ENCODE measurements around the gene MED13L.

The MED13L gene

GRCh38 chr12:116273813-116274550 lies 3.5 kb downstream of the MED13L start:
- no peaks in the 10 kb centered on the region for H3K9me3 ChIP-seq (ENCODE audit: control insufficient read depth, low read length)
- peak overlapping the region; percentile 89 for H3K4me3 ChIP-seq (ENCODE audit: low read length)
- peak overlapping the region; percentile 95 for H3K9ac ChIP-seq (ENCODE audit: low read length)
- H3K36me3 ChIP-seq (ENCODE audit: control insufficient read depth, insufficient read depth, low read length, severe bottlenecking): no peaks in the 10 kb centered on the region
- H3K27me3 ChIP-seq (replicated peaks; ENCODE audit: control insufficient read depth, insufficient read depth, low read length): no peaks in the 10 kb centered on the region
- peak; percentile 29 for DNase-seq (ENCODE audit: low read depth)
- H3K4me1 ChIP-seq (ENCODE audit: control insufficient read depth, insufficient read depth, low read length): peaks cover 25% of the 10 kb centered on the region

GRCh38 chr12:116267948-116268347 lies 9.5 kb downstream of the MED13L start:
- peaks cover 54% of the 10 kb centered on the region for H3K4me1 ChIP-seq (ENCODE audit: control insufficient read depth, insufficient read depth, low read length)
- no peaks in the 10 kb centered on the region for H3K27me3 ChIP-seq (replicated peaks; ENCODE audit: control insufficient read depth, insufficient read depth, low read length)
- DNase-seq (ENCODE audit: low read depth): no peak

GRCh38 chr12:116266631-116267349 lies 10.7 kb downstream of the MED13L start:
- Histone ChIP-seq H3K4me3 (ENCODE audit: low read length) (peak overlapping the region; percentile 59), H3K9me3 (ENCODE audit: control insufficient read depth, low read length) (no peaks in the 10 kb centered on the region), H3K4me1 (ENCODE audit: control insufficient read depth, insufficient read depth, low read length) (peaks cover 60% of the 10 kb centered on the region), H3K9ac (ENCODE audit: low read length) (peak overlapping the region; percentile 27), H3K36me3 (ENCODE audit: control insufficient read depth, insufficient read depth, low read length, severe bottlenecking) (no peaks in the 10 kb centered on the region), H3K27me3 (replicated peaks; ENCODE audit: control insufficient read depth, insufficient read depth, low read length) (no peaks in the 10 kb centered on the region)
- no peak for DNase-seq (ENCODE audit: low read depth)

More at GRCh38 chr12:116267948-116268347, 9.5 kb downstream of the MED13L start:
- H3K36me3 ChIP-seq (ENCODE audit: control insufficient read depth, insufficient read depth, low read length, severe bottlenecking): no peaks in the 10 kb centered on the region
- no peaks in the 10 kb centered on the region for H3K9me3 ChIP-seq (ENCODE audit: control insufficient read depth, low read length)
- no peak overlapping the region for H3K9ac ChIP-seq (ENCODE audit: low read length)
- no peak overlapping the region for H3K4me3 ChIP-seq (ENCODE audit: low read length)

DNA sequence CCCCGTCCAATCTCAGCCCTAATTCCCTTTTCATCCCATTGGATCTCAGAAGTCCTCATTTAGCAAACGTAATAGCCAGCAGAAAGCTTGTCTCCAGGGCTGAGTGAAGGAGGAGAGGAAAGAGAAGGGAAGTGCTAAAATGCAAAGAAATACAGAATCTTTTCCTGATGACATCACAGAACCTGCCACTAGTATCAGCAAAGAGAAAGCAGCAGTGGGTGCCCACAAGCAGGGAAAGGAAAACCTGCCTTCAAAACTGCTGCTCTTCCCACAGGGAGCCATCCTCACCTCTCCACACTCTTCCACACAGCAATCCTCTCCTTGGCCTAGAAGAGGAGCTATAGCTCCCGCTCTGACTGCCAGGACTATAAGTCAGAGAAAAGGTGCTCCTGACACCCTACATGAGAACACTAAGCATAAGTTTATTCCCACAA lies 11.3 kb downstream of the MED13L start:
- no peaks in the 10 kb centered on the region for H3K27me3 ChIP-seq (replicated peaks; ENCODE audit: control insufficient read depth, insufficient read depth, low read length)
- no peaks in the 10 kb centered on the region for H3K9me3 ChIP-seq (ENCODE audit: control insufficient read depth, low read length)
- H3K9ac ChIP-seq (ENCODE audit: low read length): peak overlapping the region; percentile 27
- H3K4me3 ChIP-seq (ENCODE audit: low read length): peak overlapping the region; percentile 59
- H3K36me3 ChIP-seq (ENCODE audit: control insufficient read depth, insufficient read depth, low read length, severe bottlenecking): no peaks in the 10 kb centered on the region
- H3K4me1 ChIP-seq (ENCODE audit: control insufficient read depth, insufficient read depth, low read length): peaks cover 66% of the 10 kb centered on the region
- peak; percentile 24 for DNase-seq (ENCODE audit: low read depth)

- Histone ChIP-seq H3K27me3 (replicated peaks; ENCODE audit: control insufficient read depth, insufficient read depth, low read length) (no peaks in the 10 kb centered on the region), H3K9me3 (ENCODE audit: control insufficient read depth, low read length) (no peaks in the 10 kb centered on the region), H3K4me3 (ENCODE audit: low read length) (peak overlapping the region; percentile 59), H3K4me1 (ENCODE audit: control insufficient read depth, insufficient read depth, low read length) (peaks cover 67% of the 10 kb centered on the region), H3K36me3 (ENCODE audit: control insufficient read depth, insufficient read depth, low read length, severe bottlenecking) (no peaks in the 10 kb centered on the region), H3K9ac (ENCODE audit: low read length) (peak overlapping the region; percentile 27)
- DNase-seq (ENCODE audit: low read depth): no peak
These were observed 11.9 kb downstream of the MED13L start for GRCh38 chr12:116265351-116266147.

DNA sequence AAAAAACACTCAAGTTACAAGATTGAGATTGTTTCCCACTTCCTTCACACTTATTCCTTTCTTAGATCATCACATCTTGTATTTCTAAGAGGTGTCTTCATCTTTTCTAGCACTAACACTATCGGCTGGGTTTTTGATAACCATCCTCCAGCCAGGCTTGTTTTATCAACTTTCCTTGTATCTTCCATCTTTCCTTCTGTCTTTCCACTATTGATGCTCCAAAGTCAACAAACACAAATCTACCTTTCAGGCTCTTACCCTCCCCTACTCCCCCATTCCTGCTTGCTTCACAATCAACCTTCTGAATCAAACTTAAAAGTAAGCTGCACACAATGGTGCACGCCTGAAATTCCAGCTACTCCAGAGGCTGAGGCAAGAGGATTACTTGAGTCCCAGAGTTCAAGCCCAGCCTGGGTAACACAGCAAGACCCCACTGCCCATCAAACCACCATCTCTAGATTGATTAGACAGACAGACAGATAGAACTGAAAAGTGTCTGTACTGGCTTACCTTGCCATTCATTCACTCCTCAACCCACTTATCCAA lies 12.9 kb downstream of the MED13L start:
- Histone ChIP-seq H3K36me3 (ENCODE audit: control insufficient read depth, insufficient read depth, low read length, severe bottlenecking) (no peaks in the 10 kb centered on the region), H3K9ac (ENCODE audit: low read length) (peak overlapping the region; percentile 13), H3K27me3 (replicated peaks; ENCODE audit: control insufficient read depth, insufficient read depth, low read length) (no peaks in the 10 kb centered on the region), H3K4me1 (ENCODE audit: control insufficient read depth, insufficient read depth, low read length) (peaks cover 72% of the 10 kb centered on the region), H3K9me3 (ENCODE audit: control insufficient read depth, low read length) (no peaks in the 10 kb centered on the region), H3K4me3 (ENCODE audit: low read length) (peak overlapping the region; percentile 59)
- no peak for DNase-seq (ENCODE audit: low read depth)

GRCh38 chr12:116263844-116264243 lies 13.6 kb downstream of the MED13L start:
- Histone ChIP-seq H3K36me3 (ENCODE audit: control insufficient read depth, insufficient read depth, low read length, severe bottlenecking) (no peaks in the 10 kb centered on the region), H3K9me3 (ENCODE audit: control insufficient read depth, low read length) (no peaks in the 10 kb centered on the region), H3K27me3 (replicated peaks; ENCODE audit: control insufficient read depth, insufficient read depth, low read length) (no peaks in the 10 kb centered on the region), H3K4me1 (ENCODE audit: control insufficient read depth, insufficient read depth, low read length) (peaks cover 75% of the 10 kb centered on the region), H3K4me3 (ENCODE audit: low read length) (no peak overlapping the region), H3K9ac (ENCODE audit: low read length) (no peak overlapping the region)
- peak; percentile 45 for DNase-seq (ENCODE audit: low read depth)

- Histone ChIP-seq H3K4me3 (ENCODE audit: low read length) (no peak overlapping the region), H3K9me3 (ENCODE audit: control insufficient read depth, low read length) (no peaks in the 10 kb centered on the region), H3K9ac (ENCODE audit: low read length) (no peak overlapping the region), H3K27me3 (replicated peaks; ENCODE audit: control insufficient read depth, insufficient read depth, low read length) (no peaks in the 10 kb centered on the region), H3K4me1 (ENCODE audit: control insufficient read depth, insufficient read depth, low read length) (peaks cover 75% of the 10 kb centered on the region), H3K36me3 (ENCODE audit: control insufficient read depth, insufficient read depth, low read length, severe bottlenecking) (no peaks in the 10 kb centered on the region)
- DNase-seq (ENCODE audit: low read depth): no peak
These were observed 14.1 kb downstream of the MED13L start for GRCh38 chr12:116263431-116263830.

GRCh38 chr12:116262741-116263140 lies 14.8 kb downstream of the MED13L start:
- Histone ChIP-seq H3K27me3 (replicated peaks; ENCODE audit: control insufficient read depth, insufficient read depth, low read length) (no peaks in the 10 kb centered on the region), H3K4me1 (ENCODE audit: control insufficient read depth, insufficient read depth, low read length) (peaks cover 70% of the 10 kb centered on the region), H3K36me3 (ENCODE audit: control insufficient read depth, insufficient read depth, low read length, severe bottlenecking) (no peaks in the 10 kb centered on the region), H3K4me3 (ENCODE audit: low read length) (no peak overlapping the region), H3K9ac (ENCODE audit: low read length) (no peak overlapping the region), H3K9me3 (ENCODE audit: control insufficient read depth, low read length) (no peaks in the 10 kb centered on the region)
- DNase-seq (ENCODE audit: low read depth): no peak

DNA sequence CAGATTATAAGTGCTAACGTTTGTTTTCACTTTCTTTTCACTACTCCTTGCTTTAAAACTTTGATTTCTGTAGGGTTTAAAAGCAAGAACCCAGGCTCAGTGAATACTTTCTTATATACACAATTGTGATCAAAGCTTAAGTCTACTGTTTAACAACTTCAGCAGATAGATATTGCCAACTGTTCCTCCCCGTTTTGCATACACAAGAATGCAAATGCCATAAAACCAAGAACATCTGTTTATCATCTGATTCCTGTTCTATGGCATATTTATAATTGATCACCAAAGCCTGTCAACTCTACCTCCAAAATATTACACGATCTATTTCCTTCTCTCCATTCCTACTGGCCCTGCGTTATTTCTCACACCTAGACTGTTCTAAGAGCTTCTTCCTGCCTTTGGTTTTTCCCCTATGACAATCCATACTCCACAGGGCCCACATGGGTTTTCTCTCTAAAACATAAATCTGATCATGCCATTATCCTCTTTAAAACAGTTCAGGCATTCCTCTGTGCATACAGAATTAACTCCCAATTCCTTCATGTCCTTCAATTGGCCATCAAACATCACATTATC lies 15.9 kb downstream of the MED13L start:
- Histone ChIP-seq H3K9ac (ENCODE audit: low read length) (no peak overlapping the region), H3K36me3 (ENCODE audit: control insufficient read depth, insufficient read depth, low read length, severe bottlenecking) (no peaks in the 10 kb centered on the region), H3K4me1 (ENCODE audit: control insufficient read depth, insufficient read depth, low read length) (peaks cover 64% of the 10 kb centered on the region), H3K4me3 (ENCODE audit: low read length) (no peak overlapping the region), H3K9me3 (ENCODE audit: control insufficient read depth, low read length) (no peaks in the 10 kb centered on the region), H3K27me3 (replicated peaks; ENCODE audit: control insufficient read depth, insufficient read depth, low read length) (no peaks in the 10 kb centered on the region)
- no peak for DNase-seq (ENCODE audit: low read depth)

Data from adipocyte (in vitro differentiated cells).